ENCODE measurements around the gene LYRM7.

The LYRM7 gene

GRCh38 chr5:131198625-131199024, 27.9 kb downstream of the LYRM7 start:
- Mint-ChIP-seq H3K36me3 (ENCODE audit: low read depth) (peaks cover 4% of the 10 kb centered on the region), H3K4me1 (no peaks in the 10 kb centered on the region), H3K27me3 (ENCODE audit: low read depth, poor library complexity) (peaks cover 2% of the 10 kb centered on the region), H3K27ac (no peak overlapping the region), H3K4me3 (no peak overlapping the region), H3K9me3 (no peaks in the 10 kb centered on the region)
- DNase-seq: no peak
- TF ChIP-seq, protein P1, sequence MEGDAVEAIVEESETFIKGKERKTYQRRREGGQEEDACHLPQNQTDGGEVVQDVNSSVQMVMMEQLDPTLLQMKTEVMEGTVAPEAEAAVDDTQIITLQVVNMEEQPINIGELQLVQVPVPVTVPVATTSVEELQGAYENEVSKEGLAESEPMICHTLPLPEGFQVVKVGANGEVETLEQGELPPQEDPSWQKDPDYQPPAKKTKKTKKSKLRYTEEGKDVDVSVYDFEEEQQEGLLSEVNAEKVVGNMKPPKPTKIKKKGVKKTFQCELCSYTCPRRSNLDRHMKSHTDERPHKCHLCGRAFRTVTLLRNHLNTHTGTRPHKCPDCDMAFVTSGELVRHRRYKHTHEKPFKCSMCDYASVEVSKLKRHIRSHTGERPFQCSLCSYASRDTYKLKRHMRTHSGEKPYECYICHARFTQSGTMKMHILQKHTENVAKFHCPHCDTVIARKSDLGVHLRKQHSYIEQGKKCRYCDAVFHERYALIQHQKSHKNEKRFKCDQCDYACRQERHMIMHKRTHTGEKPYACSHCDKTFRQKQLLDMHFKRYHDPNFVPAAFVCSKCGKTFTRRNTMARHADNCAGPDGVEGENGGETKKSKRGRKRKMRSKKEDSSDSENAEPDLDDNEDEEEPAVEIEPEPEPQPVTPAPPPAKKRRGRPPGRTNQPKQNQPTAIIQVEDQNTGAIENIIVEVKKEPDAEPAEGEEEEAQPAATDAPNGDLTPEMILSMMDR (IDR thresholded peaks at IDR 0.05): no peak

GRCh38 chr5:131200560-131200959, 29.8 kb downstream of the LYRM7 start:
- peaks cover 2% of the 10 kb centered on the region for H3K27me3 Mint-ChIP-seq (ENCODE audit: low read depth, poor library complexity)
- H3K4me1 Mint-ChIP-seq: no peaks in the 10 kb centered on the region
- TF ChIP-seq, protein P1 (IDR thresholded peaks at IDR 0.05): no peak
- no peaks in the 10 kb centered on the region for H3K9me3 Mint-ChIP-seq
- no peak overlapping the region for H3K27ac Mint-ChIP-seq
- no peak for DNase-seq
- H3K4me3 Mint-ChIP-seq: no peak overlapping the region
- peaks cover 4% of the 10 kb centered on the region for H3K36me3 Mint-ChIP-seq (ENCODE audit: low read depth)

GRCh38 chr5:131204964-131205363, 34.2 kb downstream of the LYRM7 start:
- Mint-ChIP-seq H3K4me1 (peaks cover 11% of the 10 kb centered on the region), H3K4me3 (no peak overlapping the region)

DNA sequence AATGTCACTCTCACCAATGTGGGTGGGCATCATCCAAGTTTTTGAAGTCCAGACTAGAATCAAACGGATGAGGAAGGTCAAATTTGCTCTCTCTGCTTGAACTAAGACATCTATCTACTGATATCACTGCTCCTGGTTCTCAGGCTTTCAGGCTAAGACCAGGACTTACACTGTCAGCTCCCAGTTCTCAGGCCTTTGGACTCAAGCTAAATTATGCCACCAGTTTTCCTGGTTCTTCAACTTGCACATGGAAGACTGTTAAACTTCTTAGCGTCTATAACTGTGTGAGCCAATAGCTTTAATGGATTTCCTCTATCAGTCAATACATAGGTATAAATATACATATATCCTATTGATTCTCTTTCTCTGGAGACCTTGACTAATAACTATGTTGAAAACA, 35.3 kb downstream of the LYRM7 start:
- Mint-ChIP-seq H3K4me1 (peaks cover 22% of the 10 kb centered on the region), H3K4me3 (no peak overlapping the region), H3K27ac (no peak overlapping the region), H3K36me3 (ENCODE audit: low read depth) (no peaks in the 10 kb centered on the region), H3K9me3 (no peaks in the 10 kb centered on the region), H3K27me3 (ENCODE audit: low read depth, poor library complexity) (no peaks in the 10 kb centered on the region)
- DNase-seq: no peak
- TF ChIP-seq, protein P1 (IDR thresholded peaks at IDR 0.05): no peak

More at GRCh38 chr5:131204964-131205363, 34.2 kb downstream of the LYRM7 start:
- Mint-ChIP-seq H3K9me3 (no peaks in the 10 kb centered on the region), H3K36me3 (ENCODE audit: low read depth) (peaks cover 4% of the 10 kb centered on the region), H3K27ac (no peak overlapping the region), H3K27me3 (ENCODE audit: low read depth, poor library complexity) (no peaks in the 10 kb centered on the region)
- DNase-seq: no peak
- TF ChIP-seq, protein P1 (IDR thresholded peaks at IDR 0.05): no peak

GRCh38 chr5:131206772-131207171, 36.0 kb downstream of the LYRM7 start:
- Mint-ChIP-seq H3K4me3 (no peak overlapping the region), H3K27ac (no peak overlapping the region), H3K27me3 (ENCODE audit: low read depth, poor library complexity) (no peaks in the 10 kb centered on the region), H3K4me1 (peaks cover 22% of the 10 kb centered on the region), H3K36me3 (ENCODE audit: low read depth) (no peaks in the 10 kb centered on the region), H3K9me3 (no peaks in the 10 kb centered on the region)
- TF ChIP-seq, protein P1 (IDR thresholded peaks at IDR 0.05): no peak
- DNase-seq: no peak

DNA sequence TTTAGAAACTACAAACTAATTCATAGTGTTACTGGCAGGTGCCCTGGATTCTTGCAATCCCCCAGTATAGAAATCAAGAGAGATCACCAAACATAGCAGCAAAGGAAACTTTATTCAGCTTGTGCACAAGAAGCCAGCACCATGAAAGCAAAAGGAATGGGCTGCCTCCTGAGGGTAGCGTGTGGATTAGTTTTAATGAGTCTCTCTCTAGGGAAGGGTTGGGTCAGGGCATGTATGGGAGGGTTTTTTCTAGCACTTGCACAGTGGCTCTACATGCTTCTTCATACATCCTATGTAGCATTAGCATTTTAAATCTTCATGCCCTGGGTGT, 38.4 kb downstream of the LYRM7 start:
- TF ChIP-seq, protein P1 (IDR thresholded peaks at IDR 0.05): no peak
- Mint-ChIP-seq H3K27me3 (ENCODE audit: low read depth, poor library complexity) (no peaks in the 10 kb centered on the region), H3K9me3 (no peaks in the 10 kb centered on the region), H3K36me3 (ENCODE audit: low read depth) (no peaks in the 10 kb centered on the region), H3K27ac (no peak overlapping the region), H3K4me1 (peaks cover 22% of the 10 kb centered on the region), H3K4me3 (no peak overlapping the region)
- no peak for DNase-seq

Measured in nephron progenitor cell (in vitro differentiated cells).